SKM-1 treated with dmso at 0.1 percent for 144 hours (cell line): ENCODE results near the gene NSUN4.
"Not testable (repeated sequence)": the region's sequence is repeated elsewhere in the genome, so short reads cannot be mapped to it uniquely, and the experiment has no call there.

Experiments
- DNase-seq: peaks from one replicate; lab custom pipeline; 2025; ENCODE audit not compliant: unreplicated experiment; lab: John Stamatoyannopoulos, UW

NSUN4 gene

DNA sequence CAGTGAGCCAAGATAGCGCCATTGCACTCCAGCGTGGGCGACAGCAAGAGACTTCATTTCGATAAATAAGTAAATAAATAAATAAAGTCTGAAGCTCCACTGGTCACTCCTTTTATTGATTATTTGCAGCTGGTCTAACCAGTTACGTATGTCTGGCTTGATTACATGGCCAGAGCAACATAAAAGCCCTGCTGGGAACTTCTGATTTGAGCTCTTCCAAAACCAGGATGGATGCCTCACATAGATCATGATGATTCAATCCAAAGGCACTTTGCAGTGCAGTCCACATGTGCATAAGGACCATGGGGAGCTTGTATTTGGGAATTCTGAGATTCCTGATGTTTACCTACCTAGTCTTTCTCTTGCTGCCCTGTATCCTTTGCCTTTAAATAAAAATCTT lies 24.0 kb downstream of the NSUN4 start:
- no peak for DNase-seq

DNA sequence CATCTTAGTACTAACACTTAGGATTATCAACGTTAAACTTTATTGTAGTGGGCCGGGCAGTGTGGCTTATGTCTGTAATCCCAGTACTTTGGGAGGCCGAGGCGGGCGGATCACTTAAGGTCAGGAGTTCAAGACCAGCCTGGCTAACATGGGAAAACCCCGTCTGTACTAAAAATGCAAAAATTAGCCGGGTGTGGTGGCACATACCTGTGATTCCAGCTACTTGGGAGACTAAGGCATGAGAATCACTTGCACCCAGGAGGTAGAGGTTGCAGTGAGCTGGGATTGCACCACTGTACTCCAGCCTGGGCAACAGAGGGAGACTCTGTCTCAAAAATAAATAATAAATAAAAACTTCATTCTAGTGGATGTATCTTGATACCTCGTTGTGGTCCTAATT lies 25.2 kb downstream of the NSUN4 start:
- not testable (repeated sequence) for DNase-seq

DNA sequence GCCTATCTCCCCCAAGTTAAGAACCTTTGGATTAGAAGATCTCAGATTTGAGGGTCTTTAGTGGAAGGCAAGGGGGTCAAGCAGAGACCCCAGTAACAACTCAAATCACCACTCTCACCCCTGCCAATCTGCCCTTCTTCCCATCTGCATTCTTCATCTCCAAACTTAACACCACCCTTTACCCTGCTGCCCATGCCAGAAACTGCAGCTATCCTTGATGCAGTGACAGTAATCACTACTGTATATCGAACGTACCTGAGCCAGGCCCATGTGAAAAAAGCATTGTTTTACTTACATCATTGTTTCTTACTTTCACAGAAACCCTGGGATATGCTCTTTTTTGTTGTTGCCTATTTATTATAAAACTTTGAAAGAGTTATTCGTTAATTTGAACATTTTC lies 26.5 kb downstream of the NSUN4 start:
- DNase-seq, result no peak

DNA sequence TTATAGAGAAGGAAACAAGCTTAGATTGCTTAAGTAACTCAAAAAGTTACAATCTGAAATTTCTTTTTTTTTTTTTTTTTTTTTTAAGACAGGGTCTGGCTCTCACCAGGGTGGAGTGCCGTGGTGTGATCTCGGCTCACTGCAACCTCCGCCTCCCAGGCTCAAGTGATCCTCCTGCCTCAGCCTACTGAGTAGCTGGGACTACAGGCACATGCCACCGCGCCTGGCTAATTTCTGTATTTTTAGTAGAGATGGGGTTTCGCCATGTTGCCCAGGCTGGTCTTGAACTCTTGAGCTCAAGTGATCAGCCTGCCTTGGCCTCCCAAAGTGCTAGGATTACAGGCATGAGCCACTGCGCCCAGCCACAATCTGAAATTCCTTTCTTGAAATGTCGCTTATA lies 27.1 kb downstream of the NSUN4 start:
- DNase-seq, result not testable (repeated sequence)

DNA sequence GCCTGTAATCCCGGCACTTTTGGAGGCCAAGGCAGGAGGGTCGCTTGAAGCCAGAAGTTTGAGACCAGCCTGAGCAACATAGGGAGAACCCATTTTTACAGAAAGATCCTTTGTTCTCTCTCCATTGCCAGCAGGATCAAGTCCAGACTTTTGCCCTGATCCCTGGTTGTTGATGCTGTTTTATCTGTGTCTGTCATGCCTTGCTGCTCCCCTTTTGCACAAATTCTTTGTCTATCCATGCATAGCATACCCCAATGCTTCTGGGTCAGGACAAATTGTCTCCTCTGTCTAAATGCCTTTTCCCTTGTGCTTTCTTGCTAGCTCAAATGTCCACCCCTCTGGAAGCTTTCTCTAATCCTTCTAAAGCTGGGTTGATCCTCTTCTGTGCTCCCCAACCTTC lies 28.2 kb downstream of the NSUN4 start:
- no peak for DNase-seq

DNA sequence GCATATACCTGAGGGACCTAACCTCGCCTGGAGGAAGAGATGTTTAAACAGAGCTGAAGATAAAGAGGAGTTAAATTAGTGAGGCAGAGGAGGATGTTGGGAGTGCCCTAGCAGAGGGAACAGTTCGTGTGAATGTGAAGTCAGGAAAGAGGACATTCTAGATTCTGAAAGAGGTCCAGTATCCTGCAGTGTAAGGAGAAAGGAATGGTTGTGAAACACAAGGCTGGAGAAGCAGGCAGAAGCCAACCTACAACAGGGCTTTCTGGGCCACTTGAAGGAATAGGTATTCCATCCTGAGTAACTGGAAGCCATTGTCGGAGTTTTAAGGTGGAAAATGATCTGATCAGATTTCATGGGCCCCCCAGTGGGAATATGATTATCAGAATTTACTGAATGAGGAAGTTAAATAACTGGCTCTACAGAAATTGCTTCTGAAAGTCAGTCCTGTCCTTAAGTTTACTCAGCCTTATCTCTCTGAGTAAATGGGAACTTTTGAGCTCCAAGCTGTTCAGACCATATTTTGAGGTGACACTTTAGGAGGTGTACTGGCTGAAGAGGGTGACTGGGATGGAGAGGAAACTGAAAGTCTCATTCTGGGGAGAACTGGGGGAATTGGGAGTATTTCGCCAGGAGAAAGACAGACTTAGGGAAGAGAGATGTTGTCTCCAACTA lies 29.1 kb downstream of the NSUN4 start:
- DNase-seq, result no peak

DNA sequence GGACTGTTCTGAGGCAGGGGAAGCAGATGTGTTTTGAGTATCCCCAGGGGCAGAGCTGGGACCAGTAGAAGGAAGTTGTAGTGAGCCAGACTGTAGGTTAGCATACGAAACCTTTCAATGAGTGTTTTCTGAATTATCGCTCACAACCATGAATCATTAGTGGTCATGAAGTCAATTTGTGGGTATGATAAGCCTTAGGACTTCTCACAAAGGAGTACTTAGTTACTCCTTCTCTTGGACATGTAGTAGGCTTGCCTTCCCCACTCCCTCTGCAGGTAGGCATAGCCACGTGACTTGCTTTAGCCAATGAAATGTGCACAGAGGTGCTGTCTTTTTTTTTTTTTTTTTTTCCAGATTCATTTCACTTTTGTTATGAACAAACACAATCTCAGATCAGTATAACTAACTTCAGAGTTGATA lies 29.6 kb downstream of the NSUN4 start:
- DNase-seq, result peak; percentile 45

DNA sequence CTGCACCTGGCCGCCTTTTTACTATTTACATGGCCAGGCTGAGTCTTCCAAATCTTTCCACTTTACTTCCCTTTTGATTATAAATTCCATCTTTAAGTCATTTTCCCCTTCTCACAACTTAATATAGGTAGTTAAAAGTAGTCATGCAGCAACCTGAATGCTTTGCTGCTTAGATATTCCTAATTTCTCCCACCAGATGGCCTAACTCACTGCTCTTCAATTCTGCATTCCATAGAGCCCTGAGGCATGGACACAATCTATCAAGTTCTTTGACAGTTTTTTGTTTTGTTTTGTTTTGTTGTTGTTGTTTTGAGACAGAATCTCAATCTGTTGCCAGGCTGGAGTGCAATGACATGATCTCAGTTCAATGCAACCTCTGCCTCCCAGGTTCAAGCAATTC lies 31.8 kb downstream of the NSUN4 start:
- DNase-seq, result no peak

DNA sequence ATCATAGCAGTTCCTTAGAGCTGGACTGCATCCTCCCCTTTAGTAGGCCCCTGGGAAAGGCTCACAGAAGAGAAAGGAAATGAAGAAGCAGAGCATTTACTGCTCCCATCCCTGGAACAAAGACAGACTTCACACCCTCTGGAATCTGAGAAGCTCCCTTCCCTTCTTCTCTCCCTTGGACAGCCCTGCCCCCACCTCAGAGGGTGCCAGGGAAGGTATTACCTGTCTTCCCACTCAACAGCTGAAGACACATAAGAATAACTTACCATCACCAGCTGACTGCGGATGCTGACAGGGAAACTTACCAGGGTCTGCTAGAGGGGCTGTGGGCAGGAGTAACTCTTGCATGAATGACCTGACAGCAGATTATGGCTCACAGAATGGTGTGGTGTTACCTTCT lies 39.4 kb downstream of the NSUN4 start:
- DNase-seq, result no peak

DNA sequence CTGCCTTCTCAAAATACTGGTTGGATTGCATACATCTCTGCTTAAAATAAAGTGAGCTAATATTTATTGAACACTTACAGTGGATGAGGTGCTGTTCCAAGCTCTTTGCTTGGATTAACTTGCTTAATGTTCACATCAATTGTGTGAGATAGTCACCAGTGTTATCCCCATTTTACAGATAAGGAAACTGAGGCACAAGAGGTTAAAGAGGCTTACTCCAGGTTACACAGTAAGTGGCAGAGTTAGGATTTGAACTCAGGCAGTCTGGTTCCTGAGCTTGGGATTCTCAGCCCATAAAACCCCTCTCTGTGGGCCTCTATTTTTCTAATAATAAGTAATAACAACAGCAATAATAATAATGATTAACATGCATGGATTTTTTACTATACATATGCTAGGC lies 39.9 kb downstream of the NSUN4 start:
- DNase-seq, result no peak

DNA sequence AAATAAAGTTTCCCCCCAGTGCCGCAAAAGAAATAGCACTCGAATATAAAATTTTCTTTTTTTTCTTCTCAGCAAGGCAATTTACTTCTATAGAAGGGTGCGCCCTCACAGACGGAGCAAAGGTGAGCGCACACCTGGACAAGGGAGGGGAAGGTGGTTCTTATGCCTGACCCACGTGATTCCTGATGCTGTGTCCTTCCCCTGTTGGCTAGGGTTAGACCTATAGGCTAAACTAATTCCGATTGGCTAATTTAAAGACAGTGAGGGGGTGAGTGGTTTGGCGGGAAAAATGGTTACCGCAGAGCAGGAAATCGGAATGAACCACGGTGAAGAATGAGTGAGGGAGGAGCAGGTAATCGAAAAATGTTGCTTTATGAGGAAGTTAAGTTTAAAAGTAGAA lies 52.9 kb downstream of the NSUN4 start:
- no peak for DNase-seq

DNA sequence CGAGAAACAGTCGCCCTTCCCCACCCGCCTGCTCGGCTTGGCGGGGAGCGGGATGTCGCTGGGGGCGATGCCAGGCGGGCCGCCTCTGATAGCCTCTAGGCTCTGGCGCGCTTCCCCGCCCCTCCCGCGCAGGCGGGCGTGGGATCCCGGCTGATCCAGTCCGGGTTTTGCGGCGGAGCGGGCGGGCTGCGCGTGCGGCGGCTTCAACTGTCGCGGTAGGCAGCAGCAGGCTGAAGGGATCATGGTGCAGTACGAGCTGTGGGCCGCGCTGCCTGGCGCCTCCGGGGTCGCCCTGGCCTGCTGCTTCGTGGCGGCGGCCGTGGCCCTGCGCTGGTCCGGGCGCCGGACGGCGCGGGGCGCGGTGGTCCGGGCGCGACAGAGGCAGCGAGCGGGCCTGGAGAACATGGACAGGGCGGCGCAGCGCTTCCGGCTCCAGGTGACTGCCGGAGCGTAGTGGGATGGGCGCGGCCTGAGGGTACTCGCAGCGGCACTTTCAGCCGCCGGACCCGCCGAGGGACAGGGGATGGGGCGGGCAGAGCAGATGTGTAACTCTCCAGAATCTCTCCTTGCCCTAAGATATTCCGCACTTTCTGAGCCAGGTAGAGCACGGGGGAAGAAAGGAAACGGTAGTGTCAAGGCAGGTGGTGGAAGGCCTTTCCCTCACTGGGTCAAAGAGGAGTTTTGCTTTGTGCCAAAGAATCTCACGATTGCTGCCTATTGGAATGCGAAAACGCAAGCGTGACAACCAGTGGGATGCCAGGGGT lies 53.7 kb downstream of the NSUN4 start, which contains the start of gene FAAH:
FAAH (plus strand) TSS at position 210 of the 764 bp plus-strand sequence; CDS start at position 242, 32 bp downstream.
- peak; percentile 61 for DNase-seq

DNA sequence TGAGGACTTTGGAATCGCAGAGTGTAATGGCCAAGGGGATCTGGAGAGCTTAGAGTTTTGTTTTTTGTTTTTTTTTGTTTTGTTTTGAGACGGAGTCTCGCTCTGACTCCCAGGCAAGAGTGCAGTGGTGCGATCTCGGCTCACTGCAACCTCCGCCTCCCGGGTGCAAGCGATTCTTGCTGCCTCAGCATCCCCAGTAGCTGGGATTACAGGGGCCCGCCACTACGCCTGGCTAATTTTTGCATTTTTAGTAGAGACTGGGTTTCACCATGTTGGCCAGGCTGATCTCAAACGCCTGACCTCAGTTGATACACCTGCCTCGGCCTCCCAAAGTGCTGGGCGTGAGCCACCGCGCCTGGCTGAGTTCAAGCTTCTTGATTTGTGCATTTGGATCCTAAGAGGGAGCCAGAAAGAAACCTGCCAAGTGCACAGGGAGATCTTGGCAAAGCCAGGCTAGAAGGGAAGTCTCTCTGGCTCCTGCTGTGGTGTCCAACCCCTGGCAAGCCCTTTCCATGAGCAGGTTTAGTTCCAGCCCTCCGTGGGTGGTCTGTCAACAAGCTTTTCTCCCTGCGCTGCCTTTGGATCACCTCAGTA lies 54.4 kb downstream of the NSUN4 start:
- DNase-seq, result no peak

DNA sequence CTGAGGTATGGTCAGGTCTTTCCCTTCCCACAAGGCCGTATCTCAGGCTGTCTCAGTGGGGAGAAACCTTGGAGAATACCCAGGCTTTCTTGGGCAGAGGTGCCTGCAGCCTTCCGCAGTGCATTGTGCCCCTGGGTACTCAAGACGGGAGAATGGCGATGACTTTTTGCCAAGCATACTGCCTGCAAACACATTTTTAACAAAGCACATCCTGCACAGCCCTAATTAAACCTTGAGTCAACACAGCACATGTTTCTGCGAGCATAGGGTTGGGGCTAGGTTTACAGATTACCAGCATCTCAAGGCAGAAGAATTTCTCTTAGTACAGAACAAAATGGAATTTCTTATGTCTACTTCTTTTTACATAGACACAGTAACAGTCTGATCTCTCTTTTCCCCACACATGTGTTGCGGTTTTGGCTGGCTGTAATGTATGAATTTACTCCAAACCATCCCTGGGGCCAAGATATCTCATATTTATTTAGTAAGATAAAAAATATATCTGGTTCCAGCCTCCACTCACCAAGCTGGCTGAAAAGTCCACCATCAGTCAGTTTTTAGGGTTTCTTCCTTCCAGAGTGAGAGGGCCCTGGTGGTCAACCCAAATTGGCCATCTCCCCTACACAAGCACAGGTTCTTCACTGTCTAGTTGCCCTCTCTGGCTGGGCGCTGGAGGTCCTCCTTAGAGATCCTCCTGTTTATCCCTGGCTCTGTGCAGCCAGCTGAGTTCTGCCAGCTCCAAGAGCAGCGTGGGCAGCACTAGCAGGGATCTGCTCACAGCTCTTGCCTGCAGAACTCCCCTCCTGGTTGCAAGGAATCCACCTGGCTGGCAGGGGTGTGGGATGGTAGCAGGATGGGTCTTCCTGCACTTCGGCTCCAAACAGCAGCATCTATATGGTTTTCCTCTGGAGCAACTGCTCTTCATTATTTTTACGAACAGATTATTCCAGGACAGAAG lies 56.1 kb downstream of the NSUN4 start:
- no peak for DNase-seq

DNA sequence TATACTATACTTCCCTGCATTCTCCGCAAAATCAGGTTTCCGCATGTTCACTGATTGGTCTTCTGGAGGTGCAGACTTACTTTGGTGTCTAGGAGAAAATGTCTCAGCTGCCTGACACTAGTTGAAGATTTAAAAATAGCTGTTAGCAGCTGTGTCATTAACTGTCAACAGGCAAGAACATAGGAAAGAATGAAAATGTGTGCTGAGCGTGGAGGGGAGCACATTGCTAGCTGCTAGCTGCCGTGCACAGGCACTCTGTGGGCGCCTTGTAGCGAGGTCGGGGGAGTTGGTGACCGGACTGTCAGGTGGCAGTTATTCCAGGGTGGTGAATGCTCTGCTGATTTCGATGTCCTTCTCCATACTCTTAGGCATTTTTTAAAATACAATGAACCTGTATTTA lies 58.7 kb downstream of the NSUN4 start:
- DNase-seq, result no peak

DNA sequence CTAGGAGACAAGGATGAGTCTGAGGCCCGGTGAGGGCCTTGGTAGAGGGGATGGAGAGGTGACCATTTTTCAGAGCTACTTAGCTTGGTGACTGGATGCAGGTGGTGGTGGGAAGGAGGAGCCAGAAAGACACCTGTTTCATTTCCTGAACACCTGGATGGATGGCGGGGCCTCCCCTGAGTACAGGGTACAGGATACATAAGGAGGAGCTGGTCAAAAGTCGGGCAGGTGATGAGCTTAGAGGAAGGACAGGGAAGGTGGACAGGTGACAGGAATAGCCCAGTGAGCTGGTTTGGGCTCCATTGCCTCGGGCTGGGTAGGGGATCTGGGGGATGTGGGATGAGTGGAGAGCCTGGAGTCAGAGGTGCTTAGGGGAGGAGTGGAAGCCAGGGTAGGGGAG lies 59.8 kb downstream of the NSUN4 start:
- DNase-seq, result no peak

DNA sequence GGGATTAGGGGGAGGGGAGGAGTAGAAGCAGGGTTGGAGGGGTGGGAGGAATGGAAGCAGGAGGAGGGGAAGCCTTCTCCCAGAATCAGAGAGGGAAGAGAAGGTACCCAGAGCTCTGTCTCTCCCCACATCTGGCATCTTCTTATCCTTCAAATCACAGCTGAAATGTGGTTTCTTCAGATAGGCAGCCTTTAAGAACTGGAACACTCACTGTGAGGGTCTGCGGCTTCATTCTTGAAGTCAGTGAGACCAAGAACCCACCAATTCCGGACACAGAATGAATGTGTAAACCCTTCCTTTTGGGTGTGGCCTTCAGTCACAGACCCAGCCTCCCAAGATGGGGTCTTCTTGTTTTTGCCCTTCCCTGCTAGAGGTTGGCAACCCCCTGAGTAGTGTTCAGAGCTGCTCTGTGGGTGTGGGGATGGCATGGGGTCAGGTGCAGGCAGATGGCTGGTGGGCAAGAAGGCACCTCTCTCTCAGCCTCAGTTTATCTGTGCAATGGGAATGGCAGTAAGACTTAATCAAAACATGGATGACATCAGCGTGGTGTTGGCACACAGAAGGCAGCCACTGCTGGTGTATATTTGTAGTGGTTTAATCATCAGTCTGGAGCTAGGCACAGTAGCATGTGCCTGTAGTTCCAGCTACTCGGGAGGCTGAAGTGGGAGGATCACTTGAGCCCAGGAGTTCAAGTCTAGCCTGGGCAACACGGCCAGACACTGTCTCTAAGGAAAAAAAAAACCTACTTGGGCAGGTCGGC lies 60.7 kb downstream of the NSUN4 start:
- no peak for DNase-seq

DNA sequence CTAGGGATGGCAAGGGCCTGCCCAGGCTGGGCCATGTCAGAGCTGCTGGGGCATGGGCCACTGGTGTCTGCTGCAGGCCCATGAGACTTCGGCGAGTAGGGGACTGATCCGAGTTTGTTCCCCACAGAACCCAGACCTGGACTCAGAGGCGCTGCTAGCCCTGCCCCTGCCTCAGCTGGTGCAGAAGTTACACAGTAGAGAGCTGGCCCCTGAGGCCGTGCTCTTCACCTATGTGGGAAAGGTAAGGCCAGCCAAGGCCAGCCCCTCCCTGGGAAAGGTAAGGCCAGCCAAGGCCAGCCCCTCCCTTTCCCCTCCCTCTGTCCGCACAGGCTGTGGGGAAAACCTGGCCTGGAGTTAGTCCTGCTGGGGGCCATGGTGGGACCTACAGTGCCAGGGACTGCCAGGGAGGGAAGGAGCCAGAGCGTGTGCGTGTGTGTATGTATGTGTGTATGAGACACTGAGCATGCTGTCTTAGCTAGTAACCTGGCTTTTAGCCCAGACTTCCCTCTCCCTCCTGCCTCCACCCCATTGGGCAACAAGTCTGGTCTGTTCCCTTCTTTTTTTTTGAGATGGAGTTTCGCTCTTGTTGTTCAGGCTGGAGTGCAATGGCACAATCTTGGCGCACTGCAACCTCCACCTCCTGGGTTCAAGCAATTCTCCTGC lies 61.5 kb downstream of the NSUN4 start:
- DNase-seq, result no peak

DNA sequence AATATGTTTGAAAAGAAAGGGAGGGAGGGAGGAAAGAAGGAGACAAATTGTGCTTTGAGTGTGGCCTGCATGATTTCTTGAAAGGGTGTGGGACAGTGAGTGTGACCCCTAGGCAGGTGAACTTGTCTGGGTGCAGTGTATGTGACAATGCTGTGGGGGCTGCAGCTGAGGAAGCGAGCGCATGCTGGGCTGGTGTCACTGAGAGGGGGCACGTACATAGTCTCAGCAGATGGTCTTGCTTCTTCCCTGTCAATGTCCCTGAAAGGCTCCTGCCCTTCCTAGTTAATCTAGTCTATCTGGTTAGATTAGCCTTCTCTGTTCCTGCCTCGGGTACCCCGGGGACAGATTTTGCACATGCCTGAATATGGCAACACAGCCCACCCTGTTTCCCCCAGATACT lies 63.3 kb downstream of the NSUN4 start:
- no peak for DNase-seq
